ENCODE results near the gene MISP.

Gene MISP

DNA sequence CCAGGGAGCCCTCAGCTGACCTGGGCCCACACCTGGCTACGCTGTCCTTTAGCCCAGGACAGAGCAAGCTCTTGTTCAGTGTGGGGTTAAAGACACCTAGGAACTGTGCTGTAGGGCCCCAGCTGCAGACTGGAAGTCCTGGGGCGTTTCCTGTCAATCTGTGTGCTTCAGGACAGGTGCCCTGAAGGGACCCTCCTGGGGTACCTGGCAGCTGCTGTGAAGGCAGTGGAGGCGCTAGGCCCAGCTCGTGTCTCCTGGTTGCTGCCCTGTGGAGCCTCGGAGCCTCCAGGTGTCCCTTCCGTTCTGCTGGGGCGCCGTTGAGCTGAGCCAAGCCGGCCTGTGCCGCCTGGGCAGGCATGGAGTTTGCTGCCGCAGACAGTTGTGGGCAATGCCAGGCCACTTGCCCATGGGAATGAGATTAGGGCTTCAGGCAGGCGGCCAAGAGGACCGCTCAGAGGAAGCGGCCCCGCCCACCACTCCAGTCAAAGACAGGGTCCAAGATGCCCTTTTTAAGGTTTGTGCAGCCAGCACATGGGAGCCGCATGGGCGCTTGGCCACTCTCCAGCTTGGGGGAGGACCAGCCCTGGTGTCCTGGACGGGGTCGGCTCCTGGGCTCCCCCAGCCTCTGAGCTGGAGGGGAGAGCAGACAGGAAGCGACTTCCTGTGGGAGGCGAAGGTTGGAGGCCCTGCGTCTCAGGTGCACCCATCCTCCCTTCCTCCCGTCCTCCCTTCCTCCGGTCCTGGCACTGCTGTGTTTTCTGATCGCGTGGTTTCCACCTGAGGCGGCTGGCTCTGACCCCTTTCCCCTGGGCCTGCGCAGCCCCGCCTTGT lies 50.3 kb downstream of the MISP start:
- Histone ChIP-seq H3K27ac (ENCODE audit: low read depth, low read length, severe bottlenecking) (peak overlapping the region; percentile 74), H3K36me3 (ENCODE audit: control insufficient read depth, insufficient read depth, low read length) (peaks cover 82% of the 10 kb centered on the region)
- 95 to 96% methylated on average over 27 to 29 of the region's 29 CpGs for WGBS, 2 experiments (ENCODE audit: insufficient coverage in 2 of 2)

GRCh38 chr19:801861-802497 lies 51.1 kb downstream of the MISP start:
- Histone ChIP-seq H3K9me3 (ENCODE audit: control insufficient read depth, low read length) (no peaks in the 10 kb centered on the region), H3K27ac (ENCODE audit: low read depth, low read length, severe bottlenecking) (peak overlapping the region; percentile 74), H3K36me3 (ENCODE audit: control insufficient read depth, insufficient read depth, low read length) (peaks cover 90% of the 10 kb centered on the region), H3K4me1 (ENCODE audit: control insufficient read depth, insufficient read depth, low read length, poor library complexity, severe bottlenecking) (peaks cover 30% of the 10 kb centered on the region), H3K4me3 (ENCODE audit: extremely low read depth, insufficient read depth, low read length, poor library complexity, severe bottlenecking) (no peak overlapping the region)
- WGBS, 2 experiments (ENCODE audit: insufficient coverage in 2 of 2), result 90 to 91% methylated on average over 17 to 18 of the region's 23 CpGs

More for the DNA sequence above, 50.3 kb downstream of the MISP start:
- Histone ChIP-seq H3K4me1 (ENCODE audit: control insufficient read depth, insufficient read depth, low read length, poor library complexity, severe bottlenecking) (peaks cover 30% of the 10 kb centered on the region), H3K4me3 (ENCODE audit: extremely low read depth, insufficient read depth, low read length, poor library complexity, severe bottlenecking) (no peak overlapping the region), H3K9me3 (ENCODE audit: control insufficient read depth, low read length) (no peaks in the 10 kb centered on the region)

GRCh38 chr19:802498-803098 lies 51.7 kb downstream of the MISP start:
- Histone ChIP-seq H3K4me1 (ENCODE audit: control insufficient read depth, insufficient read depth, low read length, poor library complexity, severe bottlenecking) (peaks cover 30% of the 10 kb centered on the region), H3K4me3 (ENCODE audit: extremely low read depth, insufficient read depth, low read length, poor library complexity, severe bottlenecking) (no peak overlapping the region), H3K27ac (ENCODE audit: low read depth, low read length, severe bottlenecking) (peak overlapping the region; percentile 74), H3K9me3 (ENCODE audit: control insufficient read depth, low read length) (no peaks in the 10 kb centered on the region), H3K36me3 (ENCODE audit: control insufficient read depth, insufficient read depth, low read length) (peaks cover 96% of the 10 kb centered on the region)
- WGBS, 2 experiments (ENCODE audit: insufficient coverage in 2 of 2), result 91 to 97% methylated on average over 17 to 25 of the region's 28 CpGs

- 95 to 97% methylated on average over 10 to 17 of the region's 17 CpGs for WGBS, 2 experiments (ENCODE audit: insufficient coverage in 2 of 2)
- Histone ChIP-seq H3K9me3 (ENCODE audit: control insufficient read depth, low read length) (no peaks in the 10 kb centered on the region), H3K4me1 (ENCODE audit: control insufficient read depth, insufficient read depth, low read length, poor library complexity, severe bottlenecking) (peaks cover 30% of the 10 kb centered on the region), H3K27ac (ENCODE audit: low read depth, low read length, severe bottlenecking) (peak overlapping the region; percentile 74), H3K36me3 (ENCODE audit: control insufficient read depth, insufficient read depth, low read length) (peaks cover 99% of the 10 kb centered on the region), H3K4me3 (ENCODE audit: extremely low read depth, insufficient read depth, low read length, poor library complexity, severe bottlenecking) (no peak overlapping the region)
Observed at GRCh38 chr19:803099-803561, 52.2 kb downstream of the MISP start.

DNA sequence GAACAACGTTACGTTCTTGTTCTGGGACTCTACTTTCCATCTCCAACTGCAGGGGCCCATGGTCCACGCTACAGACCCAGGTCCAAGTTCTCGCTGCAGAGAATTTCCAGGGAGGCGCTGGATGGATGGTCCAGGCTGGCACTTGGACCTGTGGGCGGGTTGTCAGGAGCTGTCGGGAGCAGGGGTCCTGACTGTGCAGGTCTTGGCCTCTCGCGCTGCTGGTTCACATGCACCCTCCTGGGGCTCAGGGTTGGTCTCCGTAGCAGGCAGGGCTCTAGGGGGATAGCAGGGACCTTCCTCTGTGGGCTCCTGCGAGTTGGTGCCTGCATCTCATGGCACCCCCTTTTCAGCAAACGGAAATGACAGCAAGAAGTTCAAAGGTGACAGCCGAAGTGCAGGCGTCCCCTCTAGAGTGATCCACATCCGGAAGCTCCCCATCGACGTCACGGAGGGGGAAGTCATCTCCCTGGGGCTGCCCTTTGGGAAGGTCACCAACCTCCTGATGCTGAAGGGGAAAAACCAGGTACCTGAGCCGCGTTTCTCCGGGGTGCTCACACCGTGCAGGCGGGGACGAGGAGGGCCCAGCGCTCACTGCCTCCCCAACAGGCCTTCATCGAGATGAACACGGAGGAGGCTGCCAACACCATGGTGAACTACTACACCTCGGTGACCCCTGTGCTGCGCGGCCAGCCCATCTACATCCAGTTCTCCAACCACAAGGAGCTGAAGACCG lies 52.9 kb downstream of the MISP start:
- 97 to 98% methylated on average over 30 to 31 of the region's 31 CpGs for WGBS, 2 experiments (ENCODE audit: insufficient coverage in 2 of 2)
- H3K36me3 ChIP-seq (ENCODE audit: control insufficient read depth, insufficient read depth, low read length), result peaks cover 99% of the 10 kb centered on the region

GRCh38 chr19:804419-805165 lies 53.7 kb downstream of the MISP start:
- Histone ChIP-seq H3K36me3 (ENCODE audit: control insufficient read depth, insufficient read depth, low read length) (peaks cover 99% of the 10 kb centered on the region), H3K4me3 (ENCODE audit: extremely low read depth, insufficient read depth, low read length, poor library complexity, severe bottlenecking) (no peak overlapping the region), H3K9me3 (ENCODE audit: control insufficient read depth, low read length) (no peaks in the 10 kb centered on the region), H3K27ac (ENCODE audit: low read depth, low read length, severe bottlenecking) (peak overlapping the region; percentile 29), H3K4me1 (ENCODE audit: control insufficient read depth, insufficient read depth, low read length, poor library complexity, severe bottlenecking) (peaks cover 28% of the 10 kb centered on the region)
- 97 to 98% methylated on average over 38 to 53 of the region's 53 CpGs for WGBS, 2 experiments (ENCODE audit: insufficient coverage in 2 of 2)

More for the DNA sequence above, 52.9 kb downstream of the MISP start:
- Histone ChIP-seq H3K9me3 (ENCODE audit: control insufficient read depth, low read length) (no peaks in the 10 kb centered on the region), H3K27ac (ENCODE audit: low read depth, low read length, severe bottlenecking) (no peak overlapping the region), H3K4me1 (ENCODE audit: control insufficient read depth, insufficient read depth, low read length, poor library complexity, severe bottlenecking) (peaks cover 30% of the 10 kb centered on the region), H3K4me3 (ENCODE audit: extremely low read depth, insufficient read depth, low read length, poor library complexity, severe bottlenecking) (no peak overlapping the region)

- 97% methylated on average over 31 to 33 of the region's 33 CpGs for WGBS, 2 experiments (ENCODE audit: insufficient coverage in 2 of 2)
- peaks cover 99% of the 10 kb centered on the region for H3K36me3 ChIP-seq (ENCODE audit: control insufficient read depth, insufficient read depth, low read length)
- no peak overlapping the region for H3K27ac ChIP-seq (ENCODE audit: low read depth, low read length, severe bottlenecking)
- no peak overlapping the region for H3K4me3 ChIP-seq (ENCODE audit: extremely low read depth, insufficient read depth, low read length, poor library complexity, severe bottlenecking)
- peaks cover 23% of the 10 kb centered on the region for H3K4me1 ChIP-seq (ENCODE audit: control insufficient read depth, insufficient read depth, low read length, poor library complexity, severe bottlenecking)
- H3K9me3 ChIP-seq (ENCODE audit: control insufficient read depth, low read length), result no peaks in the 10 kb centered on the region
Observed at GRCh38 chr19:805166-805551, 54.2 kb downstream of the MISP start.

- peaks cover 100% of the 10 kb centered on the region for H3K36me3 ChIP-seq (ENCODE audit: control insufficient read depth, insufficient read depth, low read length)
Observed at GRCh38 chr19:805600-806550, 55.0 kb downstream of the MISP start.

GRCh38 chr19:806815-807421 lies 56.0 kb downstream of the MISP start:
- 92 to 96% methylated on average over 34 of the region's 34 CpGs for WGBS, 2 experiments (ENCODE audit: insufficient coverage in 2 of 2)
- Histone ChIP-seq H3K36me3 (ENCODE audit: control insufficient read depth, insufficient read depth, low read length) (peaks cover 100% of the 10 kb centered on the region), H3K4me1 (ENCODE audit: control insufficient read depth, insufficient read depth, low read length, poor library complexity, severe bottlenecking) (peaks cover 5% of the 10 kb centered on the region), H3K4me3 (ENCODE audit: extremely low read depth, insufficient read depth, low read length, poor library complexity, severe bottlenecking) (no peak overlapping the region), H3K9me3 (ENCODE audit: control insufficient read depth, low read length) (no peaks in the 10 kb centered on the region), H3K27ac (ENCODE audit: low read depth, low read length, severe bottlenecking) (peak overlapping the region; percentile 36)

More at GRCh38 chr19:805600-806550, 55.0 kb downstream of the MISP start:
- no peak overlapping the region for H3K27ac ChIP-seq (ENCODE audit: low read depth, low read length, severe bottlenecking)
- H3K9me3 ChIP-seq (ENCODE audit: control insufficient read depth, low read length), result no peaks in the 10 kb centered on the region
- 94 to 95% methylated on average over 86 to 93 of the region's 93 CpGs for WGBS, 2 experiments (ENCODE audit: insufficient coverage in 2 of 2)
- H3K4me3 ChIP-seq (ENCODE audit: extremely low read depth, insufficient read depth, low read length, poor library complexity, severe bottlenecking), result no peak overlapping the region
- peaks cover 16% of the 10 kb centered on the region for H3K4me1 ChIP-seq (ENCODE audit: control insufficient read depth, insufficient read depth, low read length, poor library complexity, severe bottlenecking)
